Stimulated activated CD4-positive, alpha-beta T cell treated with anti-CD3 and anti-CD28 coated beads, Interleukin-15, amount 100 ng/mL, for 1 hour (primary cell): ENCODE measurements around the gene DCTN5.
A peak's percentile ranks its signal among the peaks of the same experiment; 100 is the strongest.

Experiments
- DNase-seq, 2 donors: peaks; one replicate each; pipeline ENCODE4 v3.0.0-alpha.2; 2020; ENCODE audit warnings: low read depth in 1 of 2, low spot score in 1 of 2

The DCTN5 gene

DNA sequence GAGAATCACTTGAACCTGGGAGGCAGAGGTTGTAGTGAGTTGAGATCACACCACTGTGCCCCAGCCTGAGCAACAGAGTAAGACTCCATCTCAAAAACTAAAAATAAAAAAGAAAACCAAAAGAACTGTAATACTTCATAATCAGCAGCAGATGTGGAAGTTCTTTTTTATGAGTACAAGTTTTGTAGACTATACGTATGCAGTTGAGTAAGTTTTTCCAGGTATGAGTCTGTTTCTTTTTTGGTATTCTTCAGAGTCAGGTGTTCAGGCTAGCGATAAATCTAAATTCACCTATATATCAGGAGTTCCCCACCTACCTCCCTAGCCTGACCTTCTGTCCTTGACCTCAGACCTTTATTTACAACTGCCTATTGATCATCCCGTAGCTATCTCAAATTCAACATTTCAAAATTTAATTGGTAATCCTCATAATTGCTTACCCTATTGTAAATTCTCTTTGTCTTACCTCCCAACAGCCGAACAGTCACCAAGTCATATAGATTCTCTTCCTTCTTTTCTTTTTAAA lies 10.7 kb downstream of the DCTN5 start:
- no peak for DNase-seq

DNA sequence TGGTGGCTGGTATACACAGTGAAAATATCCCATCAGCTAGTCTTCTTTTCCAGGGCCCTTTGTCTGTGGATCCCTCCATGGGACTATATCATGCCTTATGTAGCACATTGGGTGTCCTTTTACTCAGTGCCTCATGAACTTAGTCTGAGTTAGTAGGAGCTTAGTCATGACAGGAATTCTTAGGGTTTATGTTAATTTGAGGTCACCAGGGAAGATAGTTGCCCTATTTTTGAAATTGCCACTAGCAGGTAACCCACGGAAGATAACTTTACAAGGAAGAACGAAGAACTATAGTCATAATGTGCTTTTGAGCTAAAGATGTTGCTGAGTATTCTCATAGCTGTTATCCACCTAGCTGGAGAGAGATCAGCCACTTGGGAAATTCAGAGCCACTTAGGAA lies 22.7 kb downstream of the DCTN5 start:
- no peak for DNase-seq

DNA sequence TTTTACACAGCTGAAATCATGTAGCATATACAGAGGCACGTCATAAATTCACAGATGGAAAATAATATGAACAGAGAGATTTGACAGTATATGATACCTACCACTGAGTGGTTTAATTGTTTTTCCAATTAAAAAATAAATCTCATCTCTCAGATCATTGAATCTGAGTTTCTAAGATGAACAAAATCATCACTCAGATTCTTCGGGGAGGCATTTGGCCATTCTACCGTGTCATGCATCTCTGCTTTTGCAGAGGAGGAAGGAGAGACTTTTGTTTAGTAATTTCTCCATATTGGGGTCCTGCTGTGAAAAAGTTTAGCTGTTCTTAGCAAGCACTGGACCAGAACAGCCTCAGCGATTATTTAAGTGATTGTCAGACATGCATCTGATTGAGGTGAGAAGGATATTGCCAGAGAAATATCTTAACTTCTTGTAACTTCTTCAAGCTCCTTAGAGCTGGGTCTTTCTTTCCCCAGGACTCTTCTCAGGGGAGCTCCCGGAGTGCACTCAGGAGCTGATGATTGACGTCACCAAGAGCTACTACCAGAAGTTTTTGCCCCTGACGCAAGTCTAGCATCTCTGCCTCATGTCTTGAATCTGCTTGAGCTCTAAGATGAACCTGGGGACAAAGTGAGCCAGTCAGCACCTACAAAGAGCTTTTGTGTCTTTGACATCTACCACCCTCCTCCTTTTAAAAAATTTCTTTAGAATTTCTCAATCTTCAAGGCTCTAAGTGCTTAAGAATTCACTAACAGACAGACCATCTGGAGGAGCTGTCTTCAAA lies 25.5 kb downstream of the DCTN5 start:
- DNase-seq: no peak

DNA sequence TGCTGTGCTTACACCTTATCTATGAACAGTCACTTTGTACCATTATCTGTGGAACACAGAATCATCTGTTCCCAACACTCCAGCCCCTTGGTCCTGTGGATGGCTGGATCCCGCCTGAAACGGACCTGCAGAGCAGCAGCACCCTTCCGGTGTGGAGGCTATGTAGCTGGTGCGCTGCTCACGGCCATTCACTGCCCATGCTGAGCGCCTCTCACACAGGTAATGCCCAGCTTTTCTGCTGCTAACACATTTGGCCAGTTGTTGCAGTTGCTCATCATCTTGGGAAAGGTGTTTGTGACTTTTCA lies 26.0 kb downstream of the DCTN5 start:
- no peak for DNase-seq

- DNase-seq: no peak
Measured at GRCh38 chr16:23668225-23668624, 27.0 kb downstream of the DCTN5 start.

- no peak for DNase-seq
Measured at GRCh38 chr16:23668873-23669272, 27.6 kb downstream of the DCTN5 start.

DNA sequence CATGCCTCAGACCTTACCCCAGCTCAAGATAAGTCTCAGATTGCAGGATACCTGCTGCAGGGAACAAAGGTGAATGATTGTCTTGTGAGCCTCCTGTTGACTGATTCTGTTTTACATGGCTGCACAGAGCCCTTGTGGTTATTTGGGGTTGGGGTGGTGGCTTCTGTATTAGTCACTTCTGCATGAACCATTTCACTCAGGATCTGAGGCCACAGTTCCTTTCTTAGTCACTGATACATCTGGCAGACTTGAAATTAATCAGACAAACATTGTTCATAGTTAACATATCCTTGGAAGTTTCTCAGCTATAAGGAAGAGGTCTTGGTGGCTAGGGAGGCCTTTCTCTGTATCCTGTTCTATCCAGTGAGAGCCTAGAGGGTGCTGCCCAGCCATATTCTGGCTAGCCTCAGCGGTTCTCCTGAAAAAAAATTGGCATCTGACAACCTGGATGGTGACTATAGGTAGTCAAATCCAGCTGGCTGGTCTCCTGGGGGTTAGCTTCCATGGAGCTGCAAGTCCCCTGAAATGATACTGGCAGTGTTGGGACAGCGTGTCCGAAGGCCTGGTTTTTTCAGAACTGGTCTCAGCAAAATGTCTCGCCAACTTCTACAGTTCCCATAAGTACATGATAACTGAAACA lies 29.0 kb downstream of the DCTN5 start:
- DNase-seq: no peak

DNA sequence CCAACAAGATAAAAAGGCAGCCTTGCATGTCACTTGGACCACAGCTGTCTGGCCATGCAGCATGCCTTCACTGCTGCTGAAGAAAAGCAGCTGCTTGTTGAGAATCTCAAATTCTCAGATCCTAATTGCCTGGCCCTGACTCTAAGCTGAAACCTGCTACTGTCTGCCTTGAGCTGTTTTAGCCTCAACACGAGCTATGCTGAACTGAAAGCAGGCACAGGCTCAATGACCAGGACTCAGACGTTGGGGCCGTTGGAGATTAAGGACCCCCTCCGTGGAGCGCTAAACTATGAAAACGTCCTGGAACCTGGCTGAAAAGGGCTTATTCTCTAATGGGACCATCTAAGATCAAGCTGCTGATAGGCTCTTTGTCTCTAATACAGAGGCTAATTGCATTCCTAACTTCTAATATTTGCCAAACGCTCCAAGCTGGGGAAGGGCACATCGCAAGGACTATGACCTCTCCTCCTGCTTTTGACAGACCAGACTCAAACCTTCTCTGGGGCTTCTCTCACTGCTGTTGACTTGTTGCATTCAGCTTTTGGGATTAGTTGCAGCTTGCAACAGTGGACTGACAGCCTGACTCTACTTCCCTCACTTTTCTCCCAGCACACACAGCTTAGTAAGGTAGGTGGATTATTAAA lies 32.8 kb downstream of the DCTN5 start:
- DNase-seq: no peak

- no peak for DNase-seq
Measured at GRCh38 chr16:23676924-23677480, 35.7 kb downstream of the DCTN5 start.

DNA sequence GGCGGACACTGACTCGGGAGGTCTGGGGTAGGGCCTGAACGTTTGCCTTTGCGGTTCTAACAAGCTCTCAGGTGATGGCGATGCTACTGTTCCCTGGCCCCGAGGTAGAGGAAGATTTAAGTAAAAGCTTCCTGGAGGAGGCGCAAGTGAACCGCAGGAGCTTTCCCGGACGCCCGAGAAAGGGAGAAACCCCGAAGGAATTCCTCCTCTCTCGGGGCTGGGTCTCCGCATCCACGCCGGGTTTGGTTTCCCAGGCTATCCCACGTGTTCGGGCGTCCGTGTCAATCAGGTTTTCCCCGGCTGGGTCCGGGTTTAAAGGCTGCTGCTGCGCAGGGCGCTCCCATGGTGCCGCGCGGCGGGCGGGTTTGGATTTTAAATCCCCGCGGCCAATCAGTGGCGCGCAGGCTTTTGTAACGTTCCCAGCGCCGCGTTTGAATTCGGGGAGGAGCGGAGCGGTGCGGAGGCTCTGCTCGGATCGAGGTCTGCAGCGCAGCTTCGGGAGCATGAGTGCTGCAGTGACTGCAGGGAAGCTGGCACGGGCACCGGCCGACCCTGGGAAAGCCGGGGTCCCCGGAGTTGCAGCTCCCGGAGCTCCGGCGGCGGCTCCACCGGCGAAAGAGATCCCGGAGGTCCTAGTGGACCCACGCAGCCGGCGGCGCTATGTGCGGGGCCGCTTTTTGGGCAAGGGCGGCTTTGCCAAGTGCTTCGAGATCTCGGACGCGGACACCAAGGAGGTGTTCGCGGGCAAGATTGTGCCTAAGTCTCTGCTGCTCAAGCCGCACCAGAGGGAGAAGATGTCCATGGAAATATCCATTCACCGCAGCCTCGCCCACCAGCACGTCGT lies 37.4 kb downstream of the DCTN5 start, which contains the start of gene PLK1:
PLK1 (plus strand) TSS at position 460 of the 844 bp plus-strand sequence; CDS start at position 504, 44 bp downstream.
- peak; percentile 32 to 69 for DNase-seq

GRCh38 chr16:23679274-23679985 lies 38.2 kb downstream of the DCTN5 start:
- no peak for DNase-seq

GRCh38 chr16:23679986-23680336 lies 38.7 kb downstream of the DCTN5 start:
- DNase-seq: no peak

- DNase-seq: no peak
Measured at GRCh38 chr16:23682181-23682580, 40.9 kb downstream of the DCTN5 start.

- DNase-seq: no peak
Measured at GRCh38 chr16:23683487-23683886, 42.2 kb downstream of the DCTN5 start.

DNA sequence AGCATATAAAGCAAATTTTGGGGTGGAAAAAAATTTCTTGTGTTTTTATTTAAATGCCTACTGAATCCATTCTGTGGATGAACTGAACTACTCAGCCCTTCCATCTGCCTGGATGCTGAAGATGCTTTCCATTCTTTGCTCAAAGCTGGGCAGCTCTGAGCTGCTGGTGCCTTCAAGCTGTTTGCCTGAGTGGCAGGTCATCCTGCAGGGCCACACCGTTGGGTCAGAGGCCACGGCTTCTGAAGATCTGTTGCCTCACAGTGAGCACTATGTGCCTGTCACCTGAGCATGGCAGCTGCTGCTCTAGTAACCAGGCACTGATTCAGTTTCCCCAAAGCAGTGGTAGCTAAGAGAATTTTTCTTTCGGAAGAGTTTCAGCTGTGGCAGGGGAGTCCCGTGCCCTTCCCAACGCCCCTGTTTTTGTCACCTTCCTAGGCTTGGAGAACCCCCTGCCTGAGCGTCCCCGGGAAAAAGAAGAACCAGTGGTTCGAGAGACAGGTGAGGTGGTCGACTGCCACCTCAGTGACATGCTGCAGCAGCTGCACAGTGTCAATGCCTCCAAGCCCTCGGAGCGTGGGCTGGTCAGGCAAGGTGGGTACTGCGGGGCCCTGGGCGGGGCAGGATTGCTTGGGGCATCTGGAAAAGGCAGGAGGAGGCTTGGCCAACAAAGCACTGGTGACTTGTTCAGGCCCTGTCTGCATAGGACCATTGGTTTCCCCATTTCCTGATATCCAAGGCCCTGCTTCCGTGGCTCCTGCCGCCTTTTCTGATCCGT lies 46.0 kb downstream of the DCTN5 start:
- DNase-seq: no peak

GRCh38 chr16:23689442-23690187 lies 48.3 kb downstream of the DCTN5 start:
- DNase-seq: no peak

DNA sequence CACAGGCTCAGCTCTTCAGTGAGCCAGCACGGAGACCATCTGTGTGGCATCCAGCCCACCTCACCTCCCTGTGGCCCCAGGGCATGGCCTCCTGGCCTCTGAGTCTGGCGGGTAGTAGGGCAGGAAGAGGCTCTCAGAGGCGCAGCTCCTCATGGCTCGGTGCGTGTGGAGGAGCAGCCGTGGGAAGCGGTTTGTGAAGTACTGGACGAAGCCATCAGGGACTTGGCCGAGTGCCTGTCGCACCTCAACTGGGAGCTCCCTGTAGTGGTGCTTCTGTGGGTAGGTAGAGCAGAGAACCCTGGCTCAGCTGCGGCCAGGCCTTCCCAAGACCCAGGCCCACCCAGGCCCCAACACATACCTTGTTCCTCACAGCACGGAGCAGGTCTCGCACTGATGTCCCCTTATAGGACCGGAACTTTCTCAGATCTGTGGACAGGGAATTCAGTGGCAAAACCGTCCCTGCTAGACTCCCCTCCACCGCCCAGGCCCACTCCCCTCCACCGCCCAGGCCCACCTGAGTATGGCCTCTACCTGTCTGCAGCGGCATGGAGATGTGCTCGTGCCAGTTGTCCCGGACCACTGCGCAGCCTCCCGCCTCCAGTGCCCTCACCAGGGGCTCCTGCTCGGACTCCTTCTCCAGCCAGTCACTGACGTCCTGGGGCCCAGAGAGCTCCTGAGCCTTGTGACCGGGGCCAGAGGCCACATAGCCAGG lies 49.7 kb downstream of the DCTN5 start:
- no peak for DNase-seq

DNA sequence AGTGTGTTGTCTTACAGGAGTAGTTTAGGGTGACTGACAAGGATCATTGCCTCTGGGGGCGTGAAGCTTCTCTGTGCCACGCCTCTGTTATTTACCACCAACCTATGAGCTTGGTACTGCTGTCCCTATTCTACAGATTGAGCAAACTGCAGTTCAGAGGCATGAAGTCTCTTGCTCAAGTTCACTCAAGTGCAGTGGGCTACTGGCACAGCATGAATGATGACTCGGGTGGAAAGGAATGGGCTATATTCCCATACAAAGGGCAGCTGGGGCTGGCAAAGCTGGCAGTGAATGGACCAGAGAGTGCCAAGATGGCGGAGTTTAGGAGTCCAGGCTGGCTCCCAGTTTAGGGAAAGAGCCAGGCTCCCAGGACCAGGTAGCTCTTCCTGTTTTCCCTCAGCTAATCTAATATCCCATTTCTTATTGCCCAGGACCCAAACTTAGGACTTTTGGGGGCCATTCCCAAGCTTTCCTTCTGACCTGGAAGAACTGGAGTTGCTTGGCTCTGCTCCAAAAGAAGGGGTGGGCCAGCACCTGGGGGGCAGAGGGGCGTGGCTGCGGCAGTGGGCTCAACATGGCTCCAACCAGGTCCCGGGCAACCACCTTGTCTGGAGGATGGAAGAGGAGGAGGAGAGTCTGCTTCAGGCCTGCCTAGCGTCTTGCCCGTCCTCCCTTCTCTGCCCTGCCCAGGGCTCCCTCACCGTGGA lies 50.4 kb downstream of the DCTN5 start:
- DNase-seq: no peak
